OCI-M2 (cell line): Measurements from ENCODE around the gene KRTAP12-2.
"Not testable (repeated sequence)": the region's sequence is repeated elsewhere in the genome, so short reads cannot be mapped to it uniquely, and the experiment has no call there.

Source experiments
- DNase-seq: peaks from one replicate; lab custom pipeline; 2025; ENCODE audit not compliant: unreplicated experiment; lab: John Stamatoyannopoulos, UW

The KRTAP12-2 gene

DNA sequence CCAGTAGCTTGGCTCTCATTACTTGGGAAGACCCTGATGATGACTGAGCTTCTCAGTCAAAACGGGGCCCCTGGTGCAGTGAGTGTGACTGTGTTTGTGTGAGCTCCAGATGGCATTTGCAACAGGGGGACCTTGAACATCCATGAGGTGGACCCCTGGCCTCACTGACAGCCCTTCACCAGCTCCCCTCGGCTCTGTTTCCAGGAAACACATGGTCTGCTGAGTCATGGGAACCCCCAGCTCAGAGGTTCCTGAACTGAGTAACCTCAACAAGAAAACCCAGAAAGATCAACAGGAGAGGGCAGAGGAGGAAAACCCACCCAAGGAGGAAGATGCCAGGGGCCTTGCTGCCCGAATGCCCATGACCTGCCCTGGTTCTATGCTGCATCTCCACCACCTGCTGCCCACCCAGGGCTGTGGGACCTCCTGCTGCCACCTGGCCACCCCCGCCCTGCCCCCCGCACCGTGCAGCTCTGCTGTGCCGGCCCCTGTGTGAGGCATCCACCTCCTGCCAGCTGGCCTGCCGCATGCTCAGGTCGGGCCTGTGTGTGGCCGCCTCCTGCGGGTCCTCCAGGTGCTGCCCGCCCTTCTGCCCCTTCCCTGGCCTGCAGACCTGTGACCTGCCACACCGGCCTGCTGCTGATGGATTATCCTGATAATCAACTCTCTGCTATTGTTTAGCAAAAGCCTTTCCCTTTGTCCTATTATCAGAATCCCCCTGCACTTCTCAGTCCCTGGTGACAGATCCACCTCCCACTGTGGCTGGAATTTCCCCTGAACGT is 19.5 kb upstream of the KRTAP12-2 start:
- no peak for DNase-seq

GRCh38 chr21:44685050-44685449 is 18.3 kb upstream of the KRTAP12-2 start:
- not testable (repeated sequence) for DNase-seq

- DNase-seq = no peak
Measured at GRCh38 chr21:44684483-44684882, 17.8 kb upstream of the KRTAP12-2 start.

- DNase-seq = no peak
Measured at GRCh38 chr21:44684077-44684476, 17.4 kb upstream of the KRTAP12-2 start.

- DNase-seq = no peak
Measured at GRCh38 chr21:44682580-44683151, 15.9 kb upstream of the KRTAP12-2 start.

DNA sequence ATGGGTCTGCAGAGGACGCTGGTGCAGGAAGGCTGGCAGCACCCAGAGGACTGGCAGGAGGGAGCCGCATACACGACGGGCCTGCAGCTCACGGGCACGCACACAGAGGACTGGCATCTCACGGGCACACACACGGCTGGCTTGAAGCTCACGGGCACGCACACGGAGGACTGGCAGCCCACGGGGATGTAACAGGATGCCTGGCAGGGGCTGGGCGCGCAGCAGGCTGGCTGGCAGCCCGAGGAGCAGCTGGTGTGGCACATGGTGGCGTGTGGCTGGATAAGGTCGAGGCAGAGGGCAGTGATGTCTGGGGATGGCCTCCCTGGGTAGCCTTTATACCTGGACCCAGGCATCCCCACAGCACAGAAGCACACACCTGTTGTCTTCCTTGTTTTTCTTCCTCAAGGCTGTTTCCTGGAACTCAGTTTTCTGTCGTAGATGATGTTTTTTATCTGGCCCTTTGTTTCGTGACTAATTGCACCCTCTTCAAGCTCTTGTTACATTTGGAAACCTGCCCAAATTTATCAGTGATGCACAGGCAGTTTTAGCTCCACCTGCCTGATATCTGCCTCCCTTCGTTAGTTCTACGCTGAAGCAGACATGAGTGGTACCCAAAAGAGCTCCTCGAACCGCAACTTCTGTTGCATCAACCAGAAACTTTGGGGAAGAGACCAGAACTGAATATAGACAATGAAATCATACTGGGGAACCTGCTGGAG is 15.3 kb upstream of the KRTAP12-2 start, which contains the start of gene KRTAP12-1:
Gene KRTAP12-1, minus strand, starts transcription at position 303 of the 719 bp plus-strand sequence. Its CDS starts 40 bp downstream, at position 263.
- no peak for DNase-seq

DNA sequence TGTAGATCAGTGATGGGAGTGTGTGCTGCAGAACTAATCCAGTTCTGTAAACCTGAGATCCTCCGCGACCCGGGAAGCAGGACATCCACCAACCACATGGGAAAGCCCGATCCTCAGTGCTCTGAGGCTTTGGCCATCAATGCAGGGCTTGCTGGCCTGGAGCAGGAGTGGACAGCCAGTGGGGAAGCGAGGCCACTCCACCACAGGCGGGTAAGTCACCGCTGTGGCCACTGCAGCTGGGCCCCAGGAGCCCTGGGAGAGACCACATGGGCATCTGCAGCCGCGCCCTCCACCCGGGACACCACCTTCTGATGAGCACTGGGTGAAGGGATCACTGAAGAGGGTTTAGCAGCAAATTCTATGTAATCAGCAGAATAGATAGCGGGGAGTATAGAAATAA is 14.4 kb upstream of the KRTAP12-2 start:
- DNase-seq = no peak

DNA sequence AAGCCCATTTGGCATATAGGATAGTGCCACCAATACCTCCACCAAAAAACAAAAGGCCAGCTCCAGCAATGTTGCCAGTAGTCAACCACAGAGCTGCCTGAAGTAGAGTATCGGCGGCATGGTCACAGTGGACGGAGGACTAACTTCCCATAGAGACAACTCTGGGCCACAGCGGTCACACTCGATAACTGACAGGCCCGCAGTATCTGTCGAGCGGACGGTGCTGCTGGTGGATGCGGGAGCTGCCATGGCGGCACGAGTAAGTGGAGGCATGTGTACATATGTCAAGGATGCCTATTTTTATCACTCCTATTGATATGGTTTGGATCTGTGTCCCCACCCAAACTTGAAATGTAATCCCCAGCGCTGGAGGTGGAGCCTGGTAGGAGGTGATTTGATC is 11.2 kb upstream of the KRTAP12-2 start:
- DNase-seq = no peak

DNA sequence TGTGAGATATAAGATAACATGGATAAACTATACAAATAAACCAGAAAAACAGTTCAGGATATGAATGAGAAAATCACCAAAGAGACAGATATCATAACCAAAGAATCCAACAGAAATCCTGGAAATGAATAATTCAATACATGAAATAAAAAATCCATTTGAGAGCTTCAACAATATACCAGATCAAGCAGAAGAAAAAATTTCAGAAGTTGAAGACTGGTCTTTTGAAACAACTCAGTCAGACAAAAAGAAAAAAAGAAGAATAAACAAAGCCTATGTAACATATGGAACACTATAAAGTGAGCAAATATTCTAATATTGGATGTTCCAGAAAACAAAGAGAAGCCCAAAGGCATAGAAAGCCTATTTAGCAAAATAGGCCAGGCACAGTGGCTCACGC is 5.2 kb upstream of the KRTAP12-2 start:
- DNase-seq = no peak

DNA sequence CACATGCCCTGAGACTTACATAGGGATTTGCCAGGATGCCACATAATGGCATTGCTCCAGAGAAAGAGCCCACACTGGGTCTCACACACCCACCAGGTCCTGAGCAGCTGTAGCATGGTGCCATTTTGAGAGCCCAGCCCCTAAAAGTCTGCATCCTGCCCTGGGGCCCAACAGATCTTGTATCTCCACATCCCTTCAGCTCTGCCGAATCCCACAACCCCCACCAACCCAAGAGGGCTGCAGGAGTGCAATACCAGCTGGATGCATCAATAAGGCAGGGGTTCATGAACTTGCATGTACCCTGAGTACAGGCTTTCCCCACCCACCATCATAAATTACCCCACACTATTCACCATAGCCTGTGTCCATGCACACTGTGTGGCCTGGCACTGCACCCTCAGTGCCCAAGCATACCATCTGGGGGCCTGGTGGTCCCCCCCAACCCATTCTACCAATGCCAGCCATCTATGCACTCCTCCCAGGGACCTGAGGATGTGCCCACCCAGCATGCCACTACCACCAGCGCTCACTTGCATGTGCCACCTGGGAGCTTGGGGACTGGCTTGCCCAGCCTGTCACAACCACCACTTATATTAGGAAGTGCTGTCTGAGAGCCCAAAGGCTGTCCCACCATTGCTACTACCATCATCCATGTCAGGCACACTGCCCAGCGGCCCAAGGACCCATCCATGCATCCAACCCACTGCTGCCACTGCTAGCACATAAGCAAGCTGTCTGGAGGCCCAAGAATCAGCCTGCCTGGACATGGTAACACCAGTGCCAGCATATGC is 4.1 kb upstream of the KRTAP12-2 start:
- DNase-seq = no peak

GRCh38 chr21:44667612-44668011 is 885 bp upstream of the KRTAP12-2 start:
- DNase-seq = no peak

GRCh38 chr21:44664691-44665090 is 2.0 kb downstream of the KRTAP12-2 start:
- DNase-seq = no peak

GRCh38 chr21:44661567-44661966 is 5.2 kb downstream of the KRTAP12-2 start:
- DNase-seq = not testable (repeated sequence)

- DNase-seq = no peak
Measured at GRCh38 chr21:44658913-44659595, 7.7 kb downstream of the KRTAP12-2 start.

GRCh38 chr21:44658541-44658910 is 8.2 kb downstream of the KRTAP12-2 start:
- no peak for DNase-seq

DNA sequence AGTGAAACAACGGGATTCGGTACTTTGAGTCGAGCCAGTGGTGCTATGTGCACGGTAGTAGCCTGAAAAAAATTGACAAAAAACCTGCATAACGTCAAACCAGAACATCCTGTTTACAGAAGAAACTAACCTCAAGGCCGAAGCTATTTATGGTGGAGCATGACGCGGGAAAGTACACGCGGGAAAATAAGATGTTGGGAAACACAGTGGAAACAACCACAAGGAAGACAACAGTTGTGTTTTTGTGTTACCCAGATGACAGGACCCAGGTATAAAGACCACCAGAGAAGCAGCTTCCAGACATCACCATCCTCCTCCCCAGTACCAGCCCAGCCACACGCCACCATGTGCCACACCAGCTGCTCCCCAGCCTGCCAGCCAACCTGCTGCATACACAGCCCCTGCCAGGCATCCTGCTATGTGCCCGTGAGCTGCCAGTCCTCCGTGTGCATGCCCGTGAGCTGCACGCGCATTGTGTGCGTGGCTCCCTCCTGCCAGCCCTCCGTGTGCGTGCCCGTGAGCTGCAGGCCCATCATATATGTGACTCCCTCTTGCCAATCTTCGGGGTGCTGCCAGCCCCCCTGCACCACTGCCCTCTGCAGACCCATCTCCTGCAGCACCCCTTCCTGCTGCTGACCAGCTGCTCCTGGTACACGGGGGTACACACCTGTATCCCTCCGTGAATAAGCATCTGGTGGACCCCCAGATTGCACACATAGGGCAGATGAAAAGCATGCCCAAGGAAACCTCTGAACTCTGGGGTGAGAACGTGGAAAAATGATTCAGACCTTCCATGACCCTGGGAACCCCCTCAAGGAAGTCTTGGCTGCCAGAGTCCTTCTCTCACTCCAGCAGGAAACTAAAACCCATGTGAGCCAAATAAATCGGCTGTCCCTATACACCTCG is 8.8 kb downstream of the KRTAP12-2 start, which contains the start of gene KRTAP12-3:
Gene KRTAP12-3, plus strand, starts transcription at position 298 of the 906 bp plus-strand sequence. Its CDS starts 48 bp downstream, at position 346.
- DNase-seq = no peak

GRCh38 chr21:44656868-44657267 is 9.9 kb downstream of the KRTAP12-2 start:
- DNase-seq = no peak

- DNase-seq = no peak
Measured at GRCh38 chr21:44654576-44655175, 12.1 kb downstream of the KRTAP12-2 start, which contains the start of gene KRTAP12-4. Gene KRTAP12-4 (minus strand): TSS chr21:44654659. CDS start chr21:44654614, 45 bp downstream.
